ENCODE data around the gene CRAT. TPM values are rescaled to one million over a fixed set of nuclear protein-coding genes. Genes with fewer than 3 reads are reported as not detected.
"Not testable (repeated sequence)": the region's sequence is repeated elsewhere in the genome, so short reads cannot be mapped to it uniquely, and the experiment has no call there.

CRAT gene
- total RNA-seq, 2 donors from 2014 or later, result 62.3 to 78.3 TPM

- H3K9me3 ChIP-seq, result no peaks in the 10 kb centered on the region
- intact Hi-C loops (cut with DNase I), result no loop called here
- H3K36me3 ChIP-seq, result peaks cover 8% of the 10 kb centered on the region
These were observed 11.5 kb upstream of the CRAT start for GRCh38 chr9:129122133-129122532.

GRCh38 chr9:129121483-129121882, 10.9 kb upstream of the CRAT start:
- Histone ChIP-seq H3K9ac (ENCODE audit: low read depth in 2 of 2, low read length in 2 of 2) (no peak overlapping the region), H3K4me3 (no peak overlapping the region), H3K4me1 (no peaks in the 10 kb centered on the region), H3K36me3 (peaks cover 8% of the 10 kb centered on the region), H3K9me3 (no peaks in the 10 kb centered on the region), H3K27ac (no peak overlapping the region), H3K27me3 (no peaks in the 10 kb centered on the region)
- TF ChIP-seq, protein P1, sequence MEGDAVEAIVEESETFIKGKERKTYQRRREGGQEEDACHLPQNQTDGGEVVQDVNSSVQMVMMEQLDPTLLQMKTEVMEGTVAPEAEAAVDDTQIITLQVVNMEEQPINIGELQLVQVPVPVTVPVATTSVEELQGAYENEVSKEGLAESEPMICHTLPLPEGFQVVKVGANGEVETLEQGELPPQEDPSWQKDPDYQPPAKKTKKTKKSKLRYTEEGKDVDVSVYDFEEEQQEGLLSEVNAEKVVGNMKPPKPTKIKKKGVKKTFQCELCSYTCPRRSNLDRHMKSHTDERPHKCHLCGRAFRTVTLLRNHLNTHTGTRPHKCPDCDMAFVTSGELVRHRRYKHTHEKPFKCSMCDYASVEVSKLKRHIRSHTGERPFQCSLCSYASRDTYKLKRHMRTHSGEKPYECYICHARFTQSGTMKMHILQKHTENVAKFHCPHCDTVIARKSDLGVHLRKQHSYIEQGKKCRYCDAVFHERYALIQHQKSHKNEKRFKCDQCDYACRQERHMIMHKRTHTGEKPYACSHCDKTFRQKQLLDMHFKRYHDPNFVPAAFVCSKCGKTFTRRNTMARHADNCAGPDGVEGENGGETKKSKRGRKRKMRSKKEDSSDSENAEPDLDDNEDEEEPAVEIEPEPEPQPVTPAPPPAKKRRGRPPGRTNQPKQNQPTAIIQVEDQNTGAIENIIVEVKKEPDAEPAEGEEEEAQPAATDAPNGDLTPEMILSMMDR (IDR thresholded peaks at IDR 0.05), result no peak
- intact Hi-C loops (cut with DNase I), result no loop called here
- DNase-seq, result no peak

More at GRCh38 chr9:129122133-129122532, 11.5 kb upstream of the CRAT start:
- Histone ChIP-seq H3K4me1 (no peaks in the 10 kb centered on the region), H3K27ac (no peak overlapping the region), H3K4me3 (no peak overlapping the region), H3K9ac (ENCODE audit: low read depth in 2 of 2, low read length in 2 of 2) (no peak overlapping the region), H3K27me3 (no peaks in the 10 kb centered on the region)
- no peak for DNase-seq
- TF ChIP-seq, protein P1 (IDR thresholded peaks at IDR 0.05), result no peak

- Histone ChIP-seq H3K27me3 (no peaks in the 10 kb centered on the region), H3K9me3 (no peaks in the 10 kb centered on the region), H3K27ac (no peak overlapping the region), H3K4me1 (no peaks in the 10 kb centered on the region), H3K4me3 (no peak overlapping the region), H3K9ac (ENCODE audit: low read depth in 2 of 2, low read length in 2 of 2) (no peak overlapping the region), H3K36me3 (peaks cover 8% of the 10 kb centered on the region)
- TF ChIP-seq, protein P1 (IDR thresholded peaks at IDR 0.05), result no peak
- DNase-seq, result no peak
- intact Hi-C loops (cut with DNase I), result no loop called here
These were observed 8.2 kb upstream of the CRAT start for GRCh38 chr9:129118799-129119198.

DNA sequence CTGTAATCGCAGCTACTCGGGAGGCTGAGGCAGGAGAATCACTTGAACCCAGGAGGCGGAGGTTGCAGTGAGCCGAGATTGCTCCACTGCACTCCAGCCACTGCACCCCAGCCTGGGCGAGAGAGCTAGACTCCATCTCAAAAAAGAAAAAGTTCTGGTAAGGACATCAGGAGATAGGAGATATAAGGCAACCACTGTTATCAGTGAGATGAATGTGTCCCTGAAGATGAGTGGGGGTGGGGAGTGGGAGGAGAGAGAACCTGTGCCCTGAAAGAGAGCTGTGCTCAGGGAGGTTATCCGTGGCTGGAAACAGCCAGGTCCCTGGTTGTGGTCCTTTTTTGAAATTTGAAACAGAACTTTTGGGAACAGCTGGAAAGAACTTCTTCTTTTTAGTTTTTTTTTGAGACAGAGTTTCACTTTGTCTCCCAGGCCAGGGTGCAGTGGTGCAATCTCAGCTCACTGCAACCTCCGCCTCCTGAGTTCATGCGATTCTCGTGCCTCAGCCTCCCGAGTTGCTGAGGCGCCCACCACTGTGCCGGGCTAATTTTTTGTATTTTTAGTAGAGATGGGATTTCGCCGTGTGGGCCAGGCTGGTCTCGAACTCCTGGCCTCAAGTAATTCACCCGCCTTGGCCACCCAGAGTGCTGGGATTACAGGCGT, 3.2 kb upstream of the CRAT start:
- DNase-seq, result no peak
- Histone ChIP-seq H3K9me3 (no peaks in the 10 kb centered on the region), H3K27me3 (no peaks in the 10 kb centered on the region), H3K4me3 (no peak overlapping the region), H3K9ac (ENCODE audit: low read depth in 2 of 2, low read length in 2 of 2) (no peak overlapping the region), H3K36me3 (no peaks in the 10 kb centered on the region), H3K27ac (no peak overlapping the region), H3K4me1 (peaks cover 11% of the 10 kb centered on the region)
- intact Hi-C loops (cut with DNase I), result no loop called here
- TF ChIP-seq, protein P1 (IDR thresholded peaks at IDR 0.05), result no peak

DNA sequence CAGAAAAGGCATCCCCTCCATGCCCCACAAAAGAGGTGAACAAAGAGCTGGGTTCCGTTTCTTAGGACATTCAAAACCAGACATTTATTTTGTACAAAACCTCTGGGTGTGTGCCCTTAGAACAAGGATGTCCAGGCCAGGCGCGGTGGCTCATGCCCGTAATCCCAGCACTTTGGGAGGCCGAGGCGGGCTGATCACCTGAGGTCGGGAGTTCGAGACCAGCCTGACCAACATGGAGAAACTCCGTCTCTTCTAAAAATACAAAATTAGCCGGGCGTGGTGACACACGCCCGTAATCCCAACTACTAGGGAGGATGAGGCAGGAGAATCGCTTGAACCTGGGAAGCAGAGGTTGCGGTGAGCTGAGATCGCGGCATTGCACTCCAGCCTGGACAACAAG, 1.9 kb upstream of the CRAT start:
- Histone ChIP-seq H3K4me3 (peak overlapping the region; percentile 80), H3K4me1 (peaks cover 14% of the 10 kb centered on the region)
- DNase-seq; H3K27ac ChIP-seq; H3K9ac ChIP-seq (ENCODE audit: low read depth in 2 of 2, low read length in 2 of 2); H3K27me3 ChIP-seq; H3K9me3 ChIP-seq; intact Hi-C loops (cut with DNase I); H3K36me3 ChIP-seq: not testable (repeated sequence)

GRCh38 chr9:129111528-129112151, 1.0 kb upstream of the CRAT start:
- Histone ChIP-seq H3K27me3 (no peaks in the 10 kb centered on the region), H3K36me3 (no peaks in the 10 kb centered on the region), H3K4me3 (peak overlapping the region; percentile 80), H3K4me1 (peaks cover 14% of the 10 kb centered on the region), H3K9ac (ENCODE audit: low read depth in 2 of 2, low read length in 2 of 2) (peak overlapping the region; percentile 80 to 92), H3K27ac (peak overlapping the region; percentile 96), H3K9me3 (no peaks in the 10 kb centered on the region)
- peak; percentile 54 for DNase-seq
- intact Hi-C loops (cut with DNase I), result no loop called here
- TF ChIP-seq, protein P1 (IDR thresholded peaks at IDR 0.05), result no peak

Data from colonic mucosa (tissue), 4 donors.